PFSK-1 (cell line): ENCODE results near the gene SORCS3.

Experiments used
- POLR2AphosphoS5 ChIP-seq: IDR thresholded peaks from 2 replicates; pipeline ENCODE4 v1.6.1; 2012; ENCODE audit warnings: low read depth, mild to moderate bottlenecking, control low read depth, low read length, moderate library complexity
- REST ChIP-seq, 2 experiments: IDR thresholded peaks; 2 replicates each; pipeline versions ENCODE4 v1.6.1 to v1.8.0; 2011 to 2012; ENCODE audit warnings: low read depth in 2 of 2, low read length in 2 of 2, control low read depth in 1 of 2, inconsistent platforms in 1 of 2, mild to moderate bottlenecking in 1 of 2, moderate library complexity in 1 of 2; ENCODE audit not compliant: insufficient read depth in 1 of 2
- SIN3A ChIP-seq: IDR thresholded peaks from 2 replicates; pipeline ENCODE4 v1.6.1; 2012; ENCODE audit warnings: mild to moderate bottlenecking, low read length, moderate library complexity, borderline replicate concordance; ENCODE audit not compliant: insufficient read depth
- TAF1 ChIP-seq: IDR thresholded peaks from 2 replicates; pipeline ENCODE4 v1.6.1; 2012; ENCODE audit warnings: low read length, control low read depth, borderline replicate concordance; ENCODE audit not compliant: insufficient read depth

GRCh38 chr10:104913390-104913789 is 272.3 kb downstream of the SORCS3 start:
- TF ChIP-seq SIN3A (no peak), POLR2AphosphoS5 (no peak), REST (IDR thresholded peaks at IDR 0.05; ENCODE audit: insufficient read depth in 1 of 2, low read depth in 2 of 2, low read length in 2 of 2) (no peak), TAF1 (no peak)
